K562 (cell line): Measurements from ENCODE around the gene ZNF687. TPM values are rescaled to one million over a fixed set of nuclear protein-coding genes. Genes with fewer than 3 reads are reported as not detected.
A peak's percentile ranks its signal among the peaks of the same experiment; 100 is the strongest.

ENCODE experiments used
- ATAC-seq: fragments of 200-7000 bp; cut with Tn5 transposase; 3 replicates; pipeline ENCODE4 v1.9.1; 2020; ENCODE audit warnings: moderate library complexity
- BruUV-seq: library from RNA; stranded (reverse); fragments of 400-500 nt; replicated peaks from 2 replicates; lab custom pipeline; 2021; lab: Mats Ljungman, UMichigan
- CTCF ChIA-PET: fragments of 300-600 bp; formaldehyde crosslinking; extraction: SDS; loops from one replicate; lab custom pipeline; 2021; ENCODE audit warnings: low intra/inter-chr PET ratio; lab: Yijun Ruan, JAX
- POLR2A ChIA-PET: fragments of 300-600, 350-650 bp; sonication (Branson Sonifier 250); formaldehyde crosslinking; extraction: SDS; loops from one replicate; lab custom pipeline; 2021; ENCODE audit warnings: antibody characterized with exemption, inconsistent platforms; lab: Yijun Ruan, JAX
- DNase-seq, 4 experiments: peaks; one replicate each; pipeline versions ENCODE4 v3.0.0 to v3.0.0-alpha.2; 2011 to 2018; ENCODE audit warnings: low spot score in 3 of 4, mixed read lengths in 3 of 4; ENCODE audit errors: extremely low read depth in 1 of 4
- FAIRE-seq: peaks from 2 replicates; lab custom pipeline; 2011; peaks lifted over from hg19 to GRCh38; lab: Jason Lieb, UNC
- H2AFZ ChIP-seq: 2 replicates; pipeline ENCODE4 v1.6.0; 2011; ENCODE audit warnings: low read depth, low read length, control low read depth, inconsistent platforms
- H3K27ac ChIP-seq: fragments of 200-600 bp; 3 replicates; pipeline ENCODE4 v1.8.0; 2011; ENCODE audit warnings: low read depth, mild to moderate bottlenecking, control low read depth, inconsistent platforms, low read length, moderate library complexity, mixed read lengths; ENCODE audit errors: extremely low read depth
- H3K27me3 ChIP-seq, 2 experiments: fragments of 300-600 bp in 1 of 2; 2 replicates in 1 of 2; 3 replicates in 1 of 2; pipeline versions ENCODE4 v1.6.0 to v1.8.0; 2011; ENCODE audit warnings: inconsistent platforms in 2 of 2, low read length in 2 of 2, mild to moderate bottlenecking in 1 of 2, mixed read lengths in 1 of 2, moderate library complexity in 1 of 2; ENCODE audit not compliant: control insufficient read depth in 2 of 2, insufficient read depth in 2 of 2
- H3K36me3 ChIP-seq: fragments of 300-600 bp; 3 replicates; pipeline ENCODE4 v1.8.0; 2011; ENCODE audit warnings: mild to moderate bottlenecking, low read length, inconsistent platforms; ENCODE audit not compliant: control insufficient read depth, insufficient read depth
- H3K4me1 ChIP-seq, 2 experiments: fragments of 200-600 bp in 1 of 2; replicated peaks in 1 of 2; 2 replicates in 1 of 2; 3 replicates in 1 of 2; pipeline versions ENCODE4 v1.5.1 to v1.8.0; 2011; ENCODE audit warnings: inconsistent platforms in 2 of 2, low read length in 2 of 2, mild to moderate bottlenecking in 1 of 2, mixed read lengths in 1 of 2, moderate library complexity in 1 of 2; ENCODE audit not compliant: control insufficient read depth in 2 of 2, insufficient read depth in 2 of 2
- H3K4me2 ChIP-seq: 2 replicates; pipeline ENCODE4 v1.6.1; 2011; ENCODE audit warnings: low read length, control low read depth, inconsistent platforms, mixed read lengths; ENCODE audit not compliant: insufficient read depth
- H3K4me3 ChIP-seq: fragments of 200-600 bp; sonication (generic), shearing (Covaris generic); 2 replicates; pipeline ENCODE4 v1.5.1; 2016; ENCODE audit warnings: control low read depth, inconsistent platforms
- H3K79me2 ChIP-seq: fragments of 200-600 bp; 3 replicates; pipeline ENCODE4 v1.8.0; 2011; ENCODE audit warnings: low read length, inconsistent platforms; ENCODE audit not compliant: control insufficient read depth, insufficient read depth
- H3K9ac ChIP-seq, 2 experiments: 2 replicates each; pipeline versions ENCODE4 v1.6.0 to v1.6.1; 2011; ENCODE audit warnings: low read depth in 2 of 2, low read length in 2 of 2, control low read depth in 1 of 2, inconsistent platforms in 1 of 2, mild to moderate bottlenecking in 1 of 2, mixed read lengths in 1 of 2; ENCODE audit not compliant: insufficient read depth in 1 of 2
- H3K9me1 ChIP-seq: one replicate; pipeline ENCODE4 v1.6.0; 2011; ENCODE audit warnings: inconsistent platforms, mild to moderate bottlenecking, low read length, moderate library complexity; ENCODE audit not compliant: control insufficient read depth, insufficient read depth
- H3K9me3 ChIP-seq: replicated peaks from 2 replicates; pipeline ENCODE4 v1.5.1; 2011; ENCODE audit warnings: low read depth, low read length, inconsistent platforms; ENCODE audit not compliant: control insufficient read depth, insufficient read depth
- H4K20me1 ChIP-seq: replicated peaks from 2 replicates; pipeline ENCODE4 v1.6.1; 2011; ENCODE audit warnings: low read length, inconsistent platforms, mixed read lengths; ENCODE audit not compliant: control insufficient read depth, insufficient read depth
- BHLHE40 ChIP-seq: IDR thresholded peaks from 2 replicates; pipeline ENCODE4 v1.6.1; 2011; ENCODE audit warnings: low read length, improper control_type of control experiment
- GTF2E2 ChIP-seq: fragments of 200-800 bp; sonication (Bioruptor generic); IDR thresholded peaks from 2 replicates; pipeline ENCODE4 v1.6.1; 2016; ENCODE audit warnings: missing genetic modification characterization, missing compliant biosample characterization
- HIVEP1 ChIP-seq: fragments of 250-450 bp; sonication (Bioruptor Pico); IDR thresholded peaks from 2 replicates; pipeline ENCODE4 v1.4.0; 2020; ENCODE audit warnings: mild to moderate bottlenecking
- NEUROD1 ChIP-seq: fragments of 150-350 bp; IDR thresholded peaks from 2 replicates; pipeline ENCODE4 v1.6.1; 2014; ENCODE audit warnings: borderline replicate concordance, low read length, low read depth; ENCODE audit not compliant: partially characterized antibody
- TRIM28 ChIP-seq: fragments of 450-650 bp; IDR thresholded peaks from 2 replicates; pipeline ENCODE4 v1.6.1; 2017
- ZKSCAN8 ChIP-seq: fragments of 200-800 bp; sonication (Bioruptor generic); IDR thresholded peaks from 2 replicates; pipeline ENCODE4 v1.6.1; 2016; ENCODE audit warnings: missing genetic modification characterization, missing compliant biosample characterization
- WGBS: fragments of 100-300 bp; shearing (Covaris generic); methylation state at CpG from one replicate; pipeline ENCODE4 v1.1.6; 2016; ENCODE audit warnings: low coverage, mixed read lengths; ENCODE audit not compliant: insufficient coverage; ENCODE audit errors: missing lambda C conversion rate; 5-methylcytosine and 5-hydroxymethylcytosine counted together
- in situ Hi-C: fragments of 300-500 bp; cut with MboI; formaldehyde crosslinking; loops from 4 replicates; pipeline ENCODE4 v1.15.0; 2018; ENCODE audit warnings: inconsistent platforms, mixed read lengths
- intact Hi-C: fragments of 100-400 bp; cut with micrococcal nuclease; formaldehyde crosslinking; loops from 2 replicates; pipeline ENCODE4 v1.14.2; 2022
- polyA plus RNA-seq, 8 experiments: library from polyadenylated mRNA; depleted of rRNA in 4 of 8; stranded (reverse) in 5 of 8; unstranded in 3 of 8; fragments of >200 nt; fragmentation: Nextera tagmentation in 2 of 8; fragmentation: Illumina TruSeq in 1 of 8; extraction: Ambion mirVana in 2 of 8; extraction: Trizol in 1 of 8; gene quantifications; 2 replicates each; pipeline versions ENCODE4 v1.2.1 to v1.2.3, GENCODE V29; 2011 to 2014; ENCODE audit warnings: inconsistent platforms in 1 of 8, missing spikeins in 1 of 8
- total RNA-seq, 7 experiments: library from RNA; depleted of rRNA in 6 of 7; stranded (reverse); fragments of >200 nt in 6 of 7; fragmentation: Illumina TruSeq in 2 of 7; extraction: Trizol in 2 of 7; gene quantifications; 2 replicates each; pipeline versions ENCODE4 v1.2.1 to v1.2.3, GENCODE V29; 2011 to 2021; ENCODE audit warnings: low replicate concordance in 1 of 7

ZNF687 gene
- total and polyA plus RNA-seq, 9 of the 15 experiments (the other 6 are each of a cell fraction or from before 2014, with no cell fraction given): 0.13 to 26.4 (median 10.6) TPM

DNA sequence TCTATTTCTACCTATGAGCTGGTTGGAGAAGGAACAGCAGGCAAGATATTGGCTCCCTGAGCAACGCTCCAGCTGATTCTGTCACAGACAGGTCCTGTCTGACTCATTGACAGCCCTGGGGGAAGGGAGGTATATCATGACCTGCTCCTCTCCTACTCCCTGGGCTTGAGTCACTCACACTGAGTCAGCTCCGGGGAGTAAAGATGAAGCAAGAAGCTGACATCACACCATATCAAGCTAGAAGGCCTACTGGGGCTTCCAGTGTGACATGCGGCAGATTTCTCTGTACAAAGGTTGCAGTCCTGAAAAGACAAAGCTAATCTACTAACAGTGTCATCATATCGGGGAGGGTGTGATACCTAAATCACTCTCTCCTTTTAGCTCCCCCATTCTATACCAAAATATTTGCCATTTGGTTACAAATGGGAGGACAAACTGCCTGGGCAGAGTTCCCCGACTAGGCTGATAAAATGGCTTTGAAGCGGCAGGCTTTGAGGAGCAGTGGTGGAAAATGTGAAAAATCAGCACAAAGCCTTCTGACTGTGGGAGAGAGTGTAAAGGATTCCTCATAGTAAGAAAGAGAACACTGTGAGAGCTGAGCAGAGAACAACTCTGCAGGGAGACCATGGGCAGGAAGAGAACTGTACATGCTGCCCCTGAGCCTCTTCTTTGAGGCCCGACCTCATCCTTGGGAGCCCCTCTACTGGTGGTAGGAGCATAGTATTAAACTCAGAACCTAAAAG lies 29.7 kb downstream of the ZNF687 start (continued):
- TF ChIP-seq NEUROD1 (peak; percentile 95), BHLHE40 (peak; percentile 64), ZKSCAN8 (peak; percentile 83; the same call in 1 of the 2 replicates), HIVEP1 (CRISPR knock-in tag) (no peak)

GRCh38 chr1:151312411-151312810 lies 30.3 kb downstream of the ZNF687 start:
- peak overlapping the region in 1 of 2 experiments; percentile 81; a peak in 2 of 4 replicates for H3K9ac ChIP-seq
- POLR2A ChIA-PET: interaction anchor here (0.7 to 13.7 kb wide), 9 partner anchors 10 to 236 kb away, joined by 3 to 156 read pairs (median 9); partner anchors contain the start of genes PI4KB, SELENBP1 and ZNF687

More at GRCh38 chr1:151312411-151312810, 30.3 kb downstream of the ZNF687 start:
- H3K9me3 ChIP-seq: no peaks in the 10 kb centered on the region
- BruUV-seq: no TSS peak
- H4K20me1 ChIP-seq: peaks cover 7% of the 10 kb centered on the region; the same call in 1 of the 2 replicates
- no peak for FAIRE-seq
- CTCF ChIA-PET: no interaction called here
- H3K79me2 ChIP-seq: peaks cover 25% of the 10 kb centered on the region
- 87% methylated on average over 4 of the region's 4 CpGs for WGBS
- peak overlapping the region; percentile 97 for H3K27ac ChIP-seq
- no peak overlapping the region for H2AFZ ChIP-seq
- ATAC-seq: no peak
- H3K4me2 ChIP-seq: peak overlapping the region; percentile 61; the same call in 1 of the 2 replicates
- H3K9me1 ChIP-seq: peaks cover 3% of the 10 kb centered on the region
- no peaks in the 10 kb centered on the region for H3K27me3 ChIP-seq
- no peak overlapping the region for H3K4me3 ChIP-seq
- TF ChIP-seq TRIM28 (no peak), GTF2E2 (tag) (0 out of 2 replicates have a peak, but pooled peaks have one; percentile 11)
- TF ChIP-seq, all 486 proteins: peak for 1
- no peak for DNase-seq
- in situ Hi-C loops (no loop called here), intact Hi-C loops (no loop called here)
- Histone ChIP-seq H3K36me3 (peaks cover 92% of the 10 kb centered on the region), H3K4me1 (peaks cover 12 to 45% of the 10 kb centered on the region in 2 experiments; a peak in 4 of 5 replicates)
